ENCODE data around the gene CD300LG. TPM values are rescaled to one million over a fixed set of nuclear protein-coding genes. Genes with fewer than 3 reads are reported as not detected.

The CD300LG gene
- total and polyA plus RNA-seq, 2 experiments from 2014 or later: not detected

- TF ChIP-seq REST (IDR thresholded peaks at IDR 0.05; ENCODE audit: unreplicated experiment) (no peak), ZNF331 (CRISPR knock-in tag; IDR thresholded peaks at IDR 0.05; ENCODE audit: low read depth) (no peak)
Observed at GRCh38 chr17:43856141-43856540, 9.2 kb downstream of the CD300LG start (continued).

GRCh38 chr17:43857141-43857540 lies 10.2 kb downstream of the CD300LG start:
- TF ChIP-seq EZH2 (IDR thresholded peaks at IDR 0.05; ENCODE audit: low read depth, unreplicated experiment) (no peak), POLR2AphosphoS5 (IDR thresholded peaks at IDR 0.05; ENCODE audit: low read depth) (no peak), CREB1 (CRISPR knock-in tag; IDR thresholded peaks at IDR 0.05; ENCODE audit: low read depth) (no peak), ZNF114 (CRISPR knock-in tag; IDR thresholded peaks at IDR 0.05) (no peak), CTCF (conservative IDR thresholded peaks at IDR 0.05; ENCODE audit: low read depth in 2 of 2) (no peak), ZNF462 (CRISPR knock-in tag; IDR thresholded peaks at IDR 0.05) (no peak), JUNB (IDR thresholded peaks at IDR 0.05; ENCODE audit: unreplicated experiment) (no peak), STAT1 (IDR thresholded peaks at IDR 0.05; ENCODE audit: unreplicated experiment) (no peak)
- no peak for DNase-seq (ENCODE audit: low spot score)
- Histone ChIP-seq H3K79me2 (replicated peaks; ENCODE audit: insufficient read depth) (no peaks in the 10 kb centered on the region), H3K36me3 (ENCODE audit: insufficient read depth) (no peaks in the 10 kb centered on the region), H4K20me1 (replicated peaks; ENCODE audit: insufficient read depth) (no peaks in the 10 kb centered on the region), H2AFZ (no peak overlapping the region), H3K4me1 (ENCODE audit: insufficient read depth) (no peaks in the 10 kb centered on the region), H3F3A (replicated peaks; ENCODE audit: low read depth) (no peaks in the 10 kb centered on the region), H3K27ac (ENCODE audit: low read depth) (no peak overlapping the region), H3K9me2 (ENCODE audit: insufficient read depth) (no peaks in the 10 kb centered on the region), H3K4me3 (no peak overlapping the region), H3K4me2 (no peak overlapping the region), H3K27me3 (ENCODE audit: insufficient read depth) (no peaks in the 10 kb centered on the region)
- no peaks in the 10 kb centered on the region for H3K36me3 Mint-ChIP-seq (ENCODE audit: low read depth)
- peaks cover 13% of the 10 kb centered on the region for H3K27me3 Mint-ChIP-seq (ENCODE audit: insufficient read depth, low read depth, poor library complexity)
- no peaks in the 10 kb centered on the region for H3K9me3 Mint-ChIP-seq
- H3K4me1 Mint-ChIP-seq: no peaks in the 10 kb centered on the region
- no peak for ATAC-seq
- H3K27ac Mint-ChIP-seq: no peak overlapping the region
- H3K4me3 Mint-ChIP-seq: no peak overlapping the region

Measured in GM23338 (cell line).